Dendritic cell treated with granulocyte-macrophage colony-stimulating factor and Interleukin-4, amounts not matched to agents 40 ng/mL and 50 ng/mL, for 4 days (primary cell): Measurements from ENCODE around the gene SCCPDH.
A peak's percentile ranks its signal among the peaks of the same experiment; 100 is the strongest.

ENCODE experiments used
- H3K27ac Mint-ChIP-seq: one replicate; pipeline ENCODE4 v1.8.0; 2022; ENCODE audit warnings: mild to moderate bottlenecking, mixed read lengths
- H3K27me3 Mint-ChIP-seq: one replicate; pipeline ENCODE4 v1.8.0; 2022; ENCODE audit warnings: mild to moderate bottlenecking, mixed read lengths
- H3K36me3 Mint-ChIP-seq: one replicate; pipeline ENCODE4 v1.8.0; 2022; ENCODE audit warnings: low read depth, mixed read lengths
- H3K4me1 Mint-ChIP-seq: one replicate; pipeline ENCODE4 v1.8.0; 2022; ENCODE audit warnings: low read depth, mixed read lengths
- H3K4me3 Mint-ChIP-seq: one replicate; pipeline ENCODE4 v1.8.0; 2022; ENCODE audit warnings: mild to moderate bottlenecking, moderate library complexity, mixed read lengths
- H3K9me3 Mint-ChIP-seq: one replicate; pipeline ENCODE4 v1.8.0; 2022; ENCODE audit warnings: mixed read lengths
- intact Hi-C: fragments of 100-400 bp; cut with micrococcal nuclease; formaldehyde crosslinking; loops from one replicate; pipeline ENCODE4 v1.15.0; 2022

Gene SCCPDH, protein sequence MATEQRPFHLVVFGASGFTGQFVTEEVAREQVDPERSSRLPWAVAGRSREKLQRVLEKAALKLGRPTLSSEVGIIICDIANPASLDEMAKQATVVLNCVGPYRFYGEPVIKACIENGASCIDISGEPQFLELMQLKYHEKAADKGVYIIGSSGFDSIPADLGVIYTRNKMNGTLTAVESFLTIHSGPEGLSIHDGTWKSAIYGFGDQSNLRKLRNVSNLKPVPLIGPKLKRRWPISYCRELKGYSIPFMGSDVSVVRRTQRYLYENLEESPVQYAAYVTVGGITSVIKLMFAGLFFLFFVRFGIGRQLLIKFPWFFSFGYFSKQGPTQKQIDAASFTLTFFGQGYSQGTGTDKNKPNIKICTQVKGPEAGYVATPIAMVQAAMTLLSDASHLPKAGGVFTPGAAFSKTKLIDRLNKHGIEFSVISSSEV

DNA sequence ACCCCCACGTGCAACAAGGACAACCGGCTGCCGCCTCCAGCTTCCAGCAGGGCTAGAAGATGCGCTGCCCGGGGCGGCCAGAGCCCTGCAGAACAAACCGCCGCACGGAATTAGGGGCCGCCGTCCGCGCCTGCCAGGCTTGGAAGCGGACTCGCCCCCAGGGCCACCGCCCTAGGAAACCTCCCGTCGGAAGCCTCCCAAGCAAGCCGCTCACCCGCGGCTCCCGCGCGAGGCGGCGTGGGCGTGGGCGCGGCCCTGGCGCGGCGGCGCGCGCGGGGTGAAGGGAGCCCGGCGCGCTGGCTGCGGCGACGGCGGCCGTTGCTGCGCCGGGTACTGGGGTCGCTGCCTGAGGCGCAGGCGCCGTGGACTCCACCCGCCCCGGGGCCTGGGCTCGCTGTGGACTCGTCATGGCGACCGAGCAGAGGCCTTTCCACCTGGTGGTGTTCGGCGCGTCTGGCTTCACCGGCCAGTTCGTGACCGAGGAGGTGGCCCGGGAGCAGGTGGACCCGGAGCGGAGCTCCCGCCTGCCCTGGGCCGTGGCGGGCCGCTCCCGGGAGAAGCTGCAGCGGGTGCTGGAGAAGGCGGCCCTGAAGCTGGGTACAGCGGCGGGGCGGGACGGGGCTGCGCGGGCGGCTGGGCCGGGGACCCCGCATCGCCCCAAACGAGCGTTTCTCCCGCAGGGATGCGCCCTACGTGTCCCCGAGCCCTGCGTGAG is at the start of gene SCCPDH:
Gene SCCPDH, plus strand, starts transcription at position 394 of the 715 bp plus-strand sequence. Its CDS starts 14 bp downstream, at position 408.
- Mint-ChIP-seq H3K27ac (peak within 1 kb of the TSS; percentile 75), H3K27me3 (no peaks in the 10 kb centered on the region), H3K4me3 (peak within 1 kb of the TSS; percentile 91), H3K36me3 (peaks cover 27% of the 10 kb centered on the region), H3K9me3 (peaks cover 20% of the 10 kb centered on the region), H3K4me1 (peaks cover 16% of the 10 kb centered on the region)
- intact Hi-C loops = no loop called here

DNA sequence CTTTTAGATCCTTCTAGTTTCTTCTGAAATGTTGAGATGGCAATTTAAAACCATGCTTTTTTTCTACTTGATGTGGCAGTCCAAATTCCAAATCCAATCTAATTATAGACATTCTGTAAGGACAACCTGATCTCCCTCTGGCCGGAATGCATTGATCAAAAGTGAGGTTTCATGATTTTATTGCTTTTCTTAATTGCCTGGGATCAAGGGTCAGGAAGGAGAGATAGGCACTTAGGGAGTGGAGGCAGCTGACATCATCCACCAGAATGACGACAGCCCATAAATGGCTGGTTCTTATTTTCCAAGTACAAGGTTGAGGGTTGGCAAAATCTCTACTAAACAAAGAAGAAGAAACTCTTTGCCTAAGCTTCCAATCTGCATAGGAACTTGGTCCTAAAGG is 46.4 kb upstream of the SCCPDH start:
- H3K4me3 Mint-ChIP-seq = no peak overlapping the region
- no peak overlapping the region for H3K27ac Mint-ChIP-seq
- no peaks in the 10 kb centered on the region for H3K36me3 Mint-ChIP-seq
- no peaks in the 10 kb centered on the region for H3K9me3 Mint-ChIP-seq
- no peaks in the 10 kb centered on the region for H3K27me3 Mint-ChIP-seq
- intact Hi-C loops = no loop called here
- no peaks in the 10 kb centered on the region for H3K4me1 Mint-ChIP-seq

DNA sequence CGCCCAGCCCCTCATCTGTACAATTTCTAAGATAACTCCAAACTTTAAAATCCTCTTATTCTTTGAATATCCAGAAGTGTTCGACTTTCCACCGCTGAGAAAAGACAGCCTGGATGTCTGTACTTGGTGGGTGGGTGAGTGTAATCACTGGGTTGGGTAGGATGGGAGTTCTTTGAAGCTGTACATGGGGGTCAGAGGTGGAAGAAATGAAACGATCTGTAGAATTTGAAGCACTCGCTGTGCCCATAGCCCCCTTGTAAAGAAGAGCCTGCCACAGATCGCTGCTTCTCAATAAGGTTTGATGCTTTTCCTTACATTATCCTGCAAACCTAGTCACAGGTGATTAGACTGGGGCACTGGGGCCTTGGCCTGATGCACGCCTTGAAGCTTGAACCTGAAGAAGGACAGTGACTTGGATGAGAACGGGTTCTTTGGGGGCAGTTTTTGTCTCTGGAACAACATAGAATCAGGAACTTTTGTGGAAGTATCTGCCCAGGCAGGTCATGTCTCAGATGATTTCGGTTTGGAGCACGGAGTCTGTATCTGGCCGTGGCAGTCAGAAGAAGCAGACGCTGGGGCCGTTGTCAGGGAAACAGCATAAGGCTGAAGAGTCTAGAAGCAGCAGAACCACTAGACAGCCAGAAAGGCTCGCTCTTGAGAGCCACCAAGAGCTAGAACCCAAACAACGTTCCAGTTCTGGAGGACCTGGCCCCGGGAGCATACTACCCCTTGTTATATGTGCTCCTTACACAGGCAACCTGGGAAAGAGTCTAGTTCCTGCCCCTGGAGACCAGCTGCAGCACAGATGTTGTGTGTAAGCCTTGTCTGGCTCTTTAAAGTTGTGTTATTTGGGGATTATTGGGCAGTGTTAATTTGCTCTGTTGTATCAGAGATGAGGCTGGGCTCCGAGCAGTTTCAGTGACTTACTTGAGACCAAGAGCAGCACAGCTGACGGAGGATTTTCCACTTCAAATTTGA is 45.1 kb upstream of the SCCPDH start:
- Mint-ChIP-seq H3K4me1 (no peaks in the 10 kb centered on the region), H3K4me3 (no peak overlapping the region), H3K27me3 (no peaks in the 10 kb centered on the region), H3K36me3 (no peaks in the 10 kb centered on the region), H3K9me3 (no peaks in the 10 kb centered on the region), H3K27ac (no peak overlapping the region)
- intact Hi-C loops = no loop called here

DNA sequence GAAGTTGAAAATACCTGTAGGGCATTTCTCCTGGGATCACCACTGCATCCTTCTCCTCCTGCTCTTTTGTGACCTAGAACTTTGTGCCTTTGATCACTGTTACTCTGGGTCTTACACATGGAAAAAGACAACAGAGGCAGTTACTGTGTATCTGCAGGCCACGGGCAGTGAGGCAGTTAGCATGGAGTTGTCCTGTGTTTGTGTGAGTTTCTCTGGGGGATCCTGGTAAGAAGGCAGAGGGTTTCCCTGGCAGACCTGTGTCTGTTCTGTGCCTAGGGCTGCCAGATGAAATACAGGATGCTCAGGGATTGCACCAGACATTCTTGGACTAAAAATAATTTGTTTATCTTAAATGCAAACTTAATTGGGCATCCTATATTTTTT is 44.4 kb upstream of the SCCPDH start:
- Mint-ChIP-seq H3K27ac (no peak overlapping the region), H3K27me3 (no peaks in the 10 kb centered on the region), H3K36me3 (no peaks in the 10 kb centered on the region), H3K4me1 (no peaks in the 10 kb centered on the region), H3K4me3 (no peak overlapping the region), H3K9me3 (no peaks in the 10 kb centered on the region)
- intact Hi-C loops = no loop called here

DNA sequence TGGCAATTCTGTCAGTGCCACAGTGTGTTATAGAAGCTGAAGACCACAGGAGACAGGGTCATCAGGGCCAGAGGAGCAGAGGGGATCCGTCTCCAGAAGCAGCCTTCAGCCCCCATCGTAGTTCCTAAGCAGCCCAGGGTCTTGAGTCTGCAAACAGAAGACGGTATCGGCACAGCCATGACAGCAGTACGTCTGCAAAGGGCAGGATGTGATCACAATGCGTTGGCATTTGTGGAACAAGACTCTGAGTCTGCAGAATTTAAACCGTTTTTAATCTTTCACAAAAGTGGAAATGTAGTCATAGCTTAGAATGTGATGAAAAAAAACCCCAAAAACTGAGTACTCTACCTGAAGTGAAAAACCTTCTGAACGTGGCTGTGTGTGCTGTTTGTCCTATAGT is 44.0 kb upstream of the SCCPDH start:
- intact Hi-C loops = no loop called here

DNA sequence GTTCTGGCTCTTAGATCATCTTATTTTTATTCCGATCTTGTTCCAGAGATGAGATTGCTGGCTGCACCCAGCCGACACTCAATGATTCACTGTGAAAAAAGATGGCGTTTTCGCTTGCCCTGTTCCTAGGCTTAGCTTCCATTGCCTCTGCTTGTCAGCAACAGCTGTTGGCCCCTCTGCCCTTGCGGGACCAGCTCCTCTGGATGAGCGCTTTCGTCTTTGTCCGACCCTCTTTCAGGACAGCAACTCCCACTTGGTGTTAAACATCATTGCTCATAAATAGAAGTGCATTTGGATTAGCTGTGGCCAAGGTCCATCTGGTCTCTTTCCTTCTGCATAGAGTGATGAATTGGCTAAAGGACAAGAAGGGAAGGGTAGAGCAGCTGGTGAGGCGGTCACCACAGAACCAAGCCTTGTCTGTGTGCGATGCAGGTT is 43.5 kb upstream of the SCCPDH start:
- intact Hi-C loops = no loop called here
- H3K27ac Mint-ChIP-seq = no peak overlapping the region
- H3K4me3 Mint-ChIP-seq = no peak overlapping the region
- no peaks in the 10 kb centered on the region for H3K9me3 Mint-ChIP-seq
- H3K4me1 Mint-ChIP-seq = no peaks in the 10 kb centered on the region
- no peaks in the 10 kb centered on the region for H3K27me3 Mint-ChIP-seq
- H3K36me3 Mint-ChIP-seq = no peaks in the 10 kb centered on the region

More for the DNA sequence above, 44.0 kb upstream of the SCCPDH start:
- H3K36me3 Mint-ChIP-seq = no peaks in the 10 kb centered on the region
- H3K4me1 Mint-ChIP-seq = no peaks in the 10 kb centered on the region
- no peaks in the 10 kb centered on the region for H3K27me3 Mint-ChIP-seq
- H3K4me3 Mint-ChIP-seq = no peak overlapping the region
- H3K9me3 Mint-ChIP-seq = no peaks in the 10 kb centered on the region
- no peak overlapping the region for H3K27ac Mint-ChIP-seq

DNA sequence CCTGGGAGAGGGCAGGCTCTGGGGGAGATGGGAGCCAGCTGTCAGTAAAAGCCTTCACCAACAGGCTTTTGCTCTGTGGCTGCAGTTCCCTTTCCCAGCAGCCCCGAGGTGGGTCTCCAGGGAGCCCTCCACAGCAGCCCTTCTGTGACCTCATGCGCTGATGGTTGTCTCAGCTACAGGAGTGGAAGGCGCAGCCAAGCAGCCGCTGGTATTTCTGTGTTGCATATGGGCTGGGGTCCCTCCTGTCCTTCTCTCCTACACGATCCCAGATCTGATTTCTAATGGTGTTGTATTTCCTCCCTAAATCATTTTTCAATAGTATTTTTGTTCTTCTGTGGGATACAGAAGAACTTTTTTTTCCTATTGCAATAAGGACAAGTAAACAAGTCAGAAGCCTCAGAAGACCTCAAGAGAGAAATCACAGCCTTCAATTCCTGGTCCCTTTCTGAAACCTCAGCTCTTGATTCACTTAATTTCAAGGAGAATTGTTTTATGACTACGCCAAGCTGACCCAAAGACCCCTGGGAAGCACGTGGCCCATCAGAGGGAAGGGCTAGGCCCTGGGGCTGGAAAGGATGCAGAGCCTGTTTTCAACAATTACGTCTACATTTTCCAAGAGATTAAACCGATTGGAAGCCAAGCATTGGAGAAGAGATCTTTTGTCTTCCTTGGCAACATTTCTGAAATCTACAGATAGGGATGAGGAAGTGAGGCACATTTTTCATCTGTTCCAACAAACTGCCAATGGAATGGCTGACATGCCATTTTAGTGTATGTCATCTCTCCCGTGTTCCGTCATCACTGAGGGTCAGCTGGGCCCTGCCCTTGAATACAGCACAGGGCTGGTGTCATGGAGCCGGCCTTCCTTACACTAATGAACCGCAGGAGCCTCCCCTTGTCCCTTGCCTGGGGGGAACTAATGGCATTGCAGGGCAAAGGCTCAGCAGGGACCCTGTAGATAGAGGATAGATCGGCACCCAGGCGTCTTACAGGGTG is 42.0 kb upstream of the SCCPDH start:
- Mint-ChIP-seq H3K4me3 (no peak overlapping the region), H3K4me1 (no peaks in the 10 kb centered on the region), H3K27ac (no peak overlapping the region), H3K27me3 (no peaks in the 10 kb centered on the region), H3K36me3 (no peaks in the 10 kb centered on the region), H3K9me3 (no peaks in the 10 kb centered on the region)
- intact Hi-C loops = no loop called here

DNA sequence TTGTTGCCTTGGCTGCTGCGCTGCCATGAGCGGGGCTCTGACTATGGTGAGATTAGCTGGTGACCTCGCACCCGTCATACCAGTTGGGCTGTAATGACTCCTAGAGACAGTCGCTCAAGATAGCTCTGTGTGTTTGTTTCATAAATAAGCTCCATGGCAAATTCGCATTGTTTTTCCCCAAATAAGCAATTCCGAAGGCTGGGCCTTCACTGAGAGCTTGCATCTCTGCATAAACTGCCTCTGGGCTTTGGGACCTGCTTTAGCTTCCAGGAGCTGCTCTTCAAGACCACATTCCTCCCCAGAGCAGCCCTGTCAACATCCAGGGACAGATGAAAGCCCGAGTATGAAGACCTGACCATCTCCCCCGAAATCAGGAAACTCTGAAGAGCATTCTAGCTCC is 40.7 kb upstream of the SCCPDH start:
- Mint-ChIP-seq H3K27ac (no peak overlapping the region), H3K9me3 (no peaks in the 10 kb centered on the region), H3K4me1 (no peaks in the 10 kb centered on the region), H3K36me3 (no peaks in the 10 kb centered on the region), H3K27me3 (no peaks in the 10 kb centered on the region), H3K4me3 (no peak overlapping the region)
- intact Hi-C loops = no loop called here

DNA sequence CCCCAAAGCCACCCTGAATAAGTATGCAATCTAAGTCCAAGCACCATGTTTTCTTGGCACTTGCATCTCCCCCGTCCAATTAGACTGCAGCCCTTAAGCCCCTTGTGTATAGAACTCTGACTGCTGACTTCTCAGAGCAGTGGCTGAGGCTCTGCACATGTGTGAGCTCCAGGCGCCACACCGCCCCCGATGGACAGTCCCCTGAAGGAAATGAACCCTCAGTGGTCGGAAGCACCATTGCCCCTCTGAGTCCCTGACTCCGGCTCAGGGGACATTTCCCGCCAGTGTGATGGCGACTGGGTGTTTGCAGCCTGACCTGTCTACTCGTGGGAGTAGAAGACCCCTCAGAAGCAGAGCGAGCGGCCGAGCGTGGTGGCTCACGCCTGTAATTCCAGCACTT is 37.2 kb upstream of the SCCPDH start:
- Mint-ChIP-seq H3K4me3 (no peak overlapping the region), H3K27me3 (peaks cover 2% of the 10 kb centered on the region), H3K9me3 (no peaks in the 10 kb centered on the region), H3K27ac (no peak overlapping the region), H3K4me1 (no peaks in the 10 kb centered on the region), H3K36me3 (no peaks in the 10 kb centered on the region)
- intact Hi-C loops = no loop called here

DNA sequence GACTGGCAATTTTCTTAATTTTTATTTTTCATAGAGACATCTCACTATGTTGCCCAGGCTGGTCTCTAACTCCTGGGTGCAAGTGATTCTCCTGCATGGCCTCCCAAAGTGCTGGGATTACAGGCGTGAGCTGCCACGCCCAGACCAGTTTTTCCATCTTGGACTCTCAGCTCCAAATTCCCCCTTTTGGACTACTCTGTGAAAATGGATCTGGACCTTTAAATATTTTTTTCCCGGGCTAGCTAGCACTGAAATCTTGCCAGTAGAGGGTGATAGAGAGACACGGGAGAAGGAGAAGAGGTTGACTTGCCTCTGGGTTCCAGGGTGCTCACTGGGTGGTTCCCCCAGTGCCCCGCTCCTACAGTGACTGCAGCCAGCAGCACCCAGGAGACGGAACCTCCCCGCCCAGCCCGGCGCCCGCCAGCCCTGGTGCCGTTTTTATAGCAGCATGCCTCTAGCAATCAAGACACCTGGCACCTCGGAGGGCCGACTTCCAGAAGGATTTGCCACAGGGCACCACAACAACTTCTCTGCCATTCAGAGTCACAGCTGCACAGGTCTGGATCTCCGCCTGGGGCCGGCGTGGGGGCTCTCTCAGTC is 34.7 kb upstream of the SCCPDH start:
- intact Hi-C loops = loop anchor here (1.0 kb wide), 2 partner anchors 10 to 64 kb away; no protein-coding TSS in a partner anchor
- Mint-ChIP-seq H3K9me3 (peaks cover 15% of the 10 kb centered on the region), H3K4me3 (peak overlapping the region; percentile 52)

DNA sequence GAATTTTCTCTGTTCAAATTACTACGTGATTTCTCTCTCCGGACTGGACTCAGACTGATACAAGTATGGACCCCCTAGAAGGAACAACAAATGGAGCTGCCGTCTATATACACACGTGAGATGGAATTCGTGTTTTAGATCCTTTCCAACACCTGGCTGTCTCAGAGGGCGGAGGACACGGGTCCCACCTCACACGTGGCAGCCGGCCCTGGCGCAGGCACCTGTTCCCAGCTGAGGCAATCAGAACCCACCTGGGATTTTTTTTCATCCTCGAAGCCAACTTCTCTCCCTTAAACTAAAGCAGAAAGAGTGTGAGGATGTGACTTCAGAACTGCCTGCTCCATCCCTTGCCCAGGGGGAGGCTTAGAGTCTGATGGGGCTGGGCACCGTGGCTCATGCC is 34.1 kb upstream of the SCCPDH start:
- H3K4me3 Mint-ChIP-seq = no peak overlapping the region
- intact Hi-C loops = no loop called here
- H3K9me3 Mint-ChIP-seq = peaks cover 21% of the 10 kb centered on the region
- peaks cover 6% of the 10 kb centered on the region for H3K4me1 Mint-ChIP-seq
- H3K27me3 Mint-ChIP-seq = peaks cover 2% of the 10 kb centered on the region
- no peak overlapping the region for H3K27ac Mint-ChIP-seq
- H3K36me3 Mint-ChIP-seq = no peaks in the 10 kb centered on the region

More for the DNA sequence above, 34.7 kb upstream of the SCCPDH start:
- H3K36me3 Mint-ChIP-seq = no peaks in the 10 kb centered on the region
- H3K27ac Mint-ChIP-seq = no peak overlapping the region
- peaks cover 3% of the 10 kb centered on the region for H3K4me1 Mint-ChIP-seq
- H3K27me3 Mint-ChIP-seq = peaks cover 2% of the 10 kb centered on the region

DNA sequence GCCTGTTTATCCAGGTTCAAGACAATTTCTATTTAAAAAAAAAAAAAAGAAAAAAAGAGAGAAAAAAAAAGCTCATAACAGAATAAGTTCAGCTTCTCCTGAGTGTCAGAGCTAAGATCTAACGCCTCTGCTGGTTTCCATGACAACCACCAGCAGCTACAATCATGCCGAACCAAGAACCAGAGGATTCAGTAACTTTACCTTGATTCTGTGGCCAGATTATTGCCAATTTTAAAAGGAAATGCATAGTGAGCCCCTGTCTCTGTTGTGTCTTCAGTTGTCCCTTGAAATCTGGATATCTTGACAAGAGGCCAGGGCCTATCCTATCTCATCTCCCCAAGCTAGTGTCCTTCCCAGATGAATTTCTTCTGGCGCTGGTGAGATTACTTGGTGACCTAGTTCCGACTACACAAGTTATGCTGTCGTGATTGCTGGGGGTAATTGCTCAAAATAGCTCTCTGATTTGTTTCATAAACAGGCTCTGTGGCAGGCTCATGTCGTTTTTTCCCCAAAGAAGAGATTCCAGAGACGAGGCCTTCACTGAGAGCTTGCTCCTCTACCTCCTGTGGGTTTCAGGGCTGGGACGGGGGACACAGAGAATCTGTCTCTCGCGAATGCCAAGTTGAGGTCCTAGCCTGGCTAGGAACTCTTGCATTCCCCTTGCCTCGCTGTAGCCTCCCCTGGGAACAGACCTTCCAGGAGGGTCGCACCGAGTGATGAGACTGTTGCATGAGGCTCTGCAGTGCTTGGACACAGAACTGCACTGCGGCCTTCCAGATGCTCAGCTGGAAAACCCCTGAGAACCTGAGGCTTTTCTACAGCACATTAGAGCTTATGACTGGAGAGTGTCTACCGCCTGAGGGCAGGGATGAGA is 32.4 kb upstream of the SCCPDH start:
- Mint-ChIP-seq H3K4me1 (peaks cover 10% of the 10 kb centered on the region), H3K36me3 (no peaks in the 10 kb centered on the region), H3K27me3 (peaks cover 2% of the 10 kb centered on the region), H3K9me3 (peaks cover 27% of the 10 kb centered on the region), H3K27ac (no peak overlapping the region), H3K4me3 (no peak overlapping the region)
- intact Hi-C loops = no loop called here
